Right lobe of liver (tissue), 6 donors: ENCODE data around the gene ALPK3. TPM values are rescaled to one million over a fixed set of nuclear protein-coding genes. Genes with fewer than 3 reads are reported as not detected.
A peak's percentile ranks its signal among the peaks of the same experiment; 100 is the strongest.

Source experiments
- ATAC-seq, 4 donors: fragments of 200-7000 bp; cut with Tn5 transposase; one replicate each; pipeline ENCODE4 v1.9.1; 2020; ENCODE audit warnings: mild to moderate bottlenecking in 4 of 4, moderate library complexity in 4 of 4
- DNase-seq, 3 donors: peaks; one replicate each; pipeline ENCODE4 v3.0.0-alpha.2; 2020
- H3K27ac ChIP-seq, 3 donors: fragments of 200-600 bp; one replicate each; pipeline ENCODE4 v1.8.0; 2022
- H3K27me3 ChIP-seq, 2 donors: fragments of 200-600 bp; one replicate each; pipeline ENCODE4 v1.8.0; 2022
- H3K36me3 ChIP-seq, 4 donors: fragments of 200-600 bp; sonication (generic) in 1 of 4; one replicate each; pipeline versions ENCODE4 v1.5.1 to v1.8.0; 2017 to 2022; ENCODE audit warnings: control low read depth in 1 of 4
- H3K4me1 ChIP-seq, 4 donors: fragments of 200-600 bp; sonication (generic) in 1 of 4; one replicate each; pipeline versions ENCODE4 v1.5.1 to v1.8.0; 2017 to 2022; ENCODE audit warnings: control low read depth in 1 of 4
- H3K4me3 ChIP-seq, 3 donors: fragments of 200-600 bp; one replicate each; pipeline ENCODE4 v1.8.0; 2022
- H3K9me3 ChIP-seq, 4 donors: fragments of 200-600 bp; sonication (generic) in 1 of 4; one replicate each; pipeline versions ENCODE4 v1.5.1 to v1.8.0; 2017 to 2022; ENCODE audit warnings: control low read depth in 1 of 4
- CTCF ChIP-seq, 4 donors: fragments of 200-600 bp in 3 of 4; fragments of 450-650 bp in 1 of 4; IDR thresholded peaks; one replicate each; pipeline versions ENCODE4 v1.5.1 to v1.8.0; 2016 to 2022; ENCODE audit warnings: antibody characterized with exemption in 4 of 4, mild to moderate bottlenecking in 2 of 4
- POLR2A ChIP-seq: fragments of 450-650 bp; IDR thresholded peaks from one replicate; pipeline ENCODE4 v1.6.1; 2017; ENCODE audit warnings: antibody characterized with exemption, mild to moderate bottlenecking
- WGBS: methylation state at CpG from one replicate; pipeline ENCODE4 v1.1.6; 2018; ENCODE audit warnings: low coverage, low lambda C conversion rate; ENCODE audit not compliant: insufficient coverage; ENCODE audit errors: missing lambda C conversion rate; 5-methylcytosine and 5-hydroxymethylcytosine counted together
- intact Hi-C, 2 donors: fragments of 100-400 bp; cut with DNase I; formaldehyde crosslinking; loops; one replicate each; pipeline versions ENCODE4 v1.11.2 to v1.14.1; 2022
- total RNA-seq, 6 experiments: library from RNA; depleted of rRNA in 2 of 6; stranded (reverse); fragments of >200 nt in 2 of 6; fragmentation: NEBNext Ultra II Directional in 3 of 6; extraction: Animal tissue kit (Norgen Biotek cat#: 25700) in 3 of 6; gene quantifications; one replicate each; pipeline versions ENCODE4 v1.1.0 to v1.2.4, GENCODE V29; 2016 to 2023
- donor health status: DM: no; HTN: yes; CAD: no.
- donor health status: DM: no; HTN: no; CAD: no.
- donor health status: DM: no; HTN: no; CAD: no.
- donor health status: DM: no; HTN: yes; CAD: no.
- donor health status: DM: no; HTN: yes; CAD: no.

The ALPK3 gene
- total RNA-seq, 6 experiments from 2014 or later: 1.3 to 12.5 (median 5.5) TPM

- no peak overlapping the region for H3K27ac ChIP-seq
- no peak for TF ChIP-seq POLR2A
- TF ChIP-seq CTCF (IDR thresholded peaks at IDR 0.05): no peak
- 90% methylated on average over 3 of the region's 12 CpGs for WGBS
- peaks cover 0 to 16% (median 4%) of the 10 kb centered on the region in 4 donors for H3K4me1 ChIP-seq
- ATAC-seq: peak in 2 of 4 donors; percentile 7 to 30
- no peaks in the 10 kb centered on the region for H3K9me3 ChIP-seq
- H3K27me3 ChIP-seq: no peaks in the 10 kb centered on the region
- peaks cover 5 to 32% (median 22%) of the 10 kb centered on the region in 4 donors for H3K36me3 ChIP-seq
- intact Hi-C loops: no loop called here
- DNase-seq: no peak
- no peak overlapping the region for H3K4me3 ChIP-seq
Measured at GRCh38 chr15:84783493-84784251, 33.5 kb upstream of the ALPK3 start.

- TF ChIP-seq POLR2A (no peak), CTCF (IDR thresholded peaks at IDR 0.05) (no peak)
- Histone ChIP-seq H3K27ac (no peak overlapping the region), H3K36me3 (peaks cover 5 to 32% (median 22%) of the 10 kb centered on the region in 4 donors), H3K4me3 (no peak overlapping the region), H3K4me1 (peaks cover 0 to 16% (median 3%) of the 10 kb centered on the region in 4 donors), H3K27me3 (no peaks in the 10 kb centered on the region), H3K9me3 (no peaks in the 10 kb centered on the region)
- ATAC-seq (peak in 1 of 4 donors; percentile 12), DNase-seq (no peak)
- 88% methylated on average over 5 of the region's 17 CpGs for WGBS
- intact Hi-C loops: no loop called here
Measured at GRCh38 chr15:84784262-84784661, 32.9 kb upstream of the ALPK3 start.

DNA sequence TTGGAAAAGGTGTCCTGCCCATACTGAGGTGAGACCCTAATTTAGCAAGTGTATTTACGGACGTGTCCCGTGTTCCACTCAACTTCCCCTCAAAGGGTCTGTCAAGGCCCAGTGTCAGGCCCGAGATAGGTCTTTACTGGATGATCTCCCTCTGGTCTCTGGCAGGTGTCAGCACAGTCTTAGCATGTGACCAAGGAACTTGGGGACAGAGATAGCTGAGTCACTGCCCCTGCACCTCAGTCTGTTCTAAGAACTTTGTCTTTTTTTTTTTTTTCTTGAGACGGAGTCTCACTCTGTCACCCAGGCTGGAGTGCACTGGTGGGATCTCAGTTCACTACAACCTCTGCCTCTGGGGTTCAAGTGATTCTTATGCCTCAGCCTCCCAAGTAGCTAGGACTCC, 32.1 kb upstream of the ALPK3 start:
- WGBS: 100% methylated on average over 1 of the region's 5 CpGs
- Histone ChIP-seq H3K4me3 (no peak overlapping the region), H3K36me3 (peaks cover 5 to 32% (median 22%) of the 10 kb centered on the region in 4 donors), H3K4me1 (peaks cover 0 to 12% (median 1%) of the 10 kb centered on the region in 4 donors), H3K27ac (no peak overlapping the region), H3K27me3 (no peaks in the 10 kb centered on the region), H3K9me3 (no peaks in the 10 kb centered on the region)
- DNase-seq (no peak), ATAC-seq (no peak)
- TF ChIP-seq POLR2A: no peak
- no peak for TF ChIP-seq CTCF (IDR thresholded peaks at IDR 0.05)
- intact Hi-C loops: no loop called here

DNA sequence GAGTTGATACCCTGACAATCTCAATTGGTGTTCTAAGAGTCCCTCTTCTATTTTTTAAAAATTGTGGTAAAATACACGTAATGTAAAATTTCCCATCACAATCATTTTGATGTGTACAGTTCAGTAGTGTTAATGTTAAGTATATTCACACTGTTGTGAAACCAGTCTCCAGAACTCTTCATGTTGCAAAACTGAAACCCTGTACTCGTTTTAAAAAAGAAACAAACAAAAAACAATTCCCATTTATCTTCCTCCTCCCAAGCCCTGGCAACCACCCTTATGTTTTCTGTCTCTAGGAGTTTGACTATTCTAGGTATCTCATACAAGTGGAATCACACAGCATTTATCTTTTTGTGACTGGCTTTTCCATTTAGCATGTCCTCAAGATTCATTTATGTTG, 28.7 kb upstream of the ALPK3 start:
- Histone ChIP-seq H3K4me3 (no peak overlapping the region), H3K36me3 (peaks cover 0 to 45% (median 16%) of the 10 kb centered on the region in 4 donors), H3K4me1 (peaks cover 0 to 12% (median 1%) of the 10 kb centered on the region in 4 donors), H3K9me3 (no peaks in the 10 kb centered on the region), H3K27ac (no peak overlapping the region), H3K27me3 (no peaks in the 10 kb centered on the region)
- TF ChIP-seq POLR2A (no peak), CTCF (IDR thresholded peaks at IDR 0.05) (no peak)
- ATAC-seq: peak in 2 of 4 donors; percentile 17 to 18
- no peak for DNase-seq
- 31% methylated on average over 2 of the region's 2 CpGs for WGBS
- intact Hi-C loops: no loop called here
